Naive B cell (primary cell): ENCODE measurements around the gene FBXL7. TPM values are rescaled to one million over a fixed set of nuclear protein-coding genes. Genes with fewer than 3 reads are reported as not detected.

Experiments used
- ATAC-seq, 2 donors: fragments of 150-1000 bp; cut with Tn5 transposase; 2 replicates each; pipeline ENCODE4 v1.10.0; 2021; ENCODE audit warnings: low read depth in 2 of 2, mild to moderate bottlenecking in 2 of 2, moderate library complexity in 2 of 2
- DNase-seq: peaks from one replicate; pipeline ENCODE4 v3.0.0; 2022
- H3K27ac Mint-ChIP-seq, 6 donors: one replicate each; pipeline ENCODE4 v1.8.0; 2020 to 2022; ENCODE audit warnings: mild to moderate bottlenecking in 6 of 6, mixed read lengths in 6 of 6, moderate library complexity in 5 of 6, inconsistent platforms in 2 of 6
- H3K27me3 Mint-ChIP-seq, 3 donors: one replicate each; pipeline ENCODE4 v1.8.0; 2021 to 2022; ENCODE audit warnings: mixed read lengths in 3 of 3, mild to moderate bottlenecking in 1 of 3
- H3K36me3 Mint-ChIP-seq, 2 donors: one replicate each; pipeline ENCODE4 v1.8.0; 2020 to 2022; ENCODE audit warnings: mixed read lengths in 2 of 2, inconsistent platforms in 1 of 2, mild to moderate bottlenecking in 1 of 2
- H3K4me1 Mint-ChIP-seq, 3 donors: one replicate each; pipeline ENCODE4 v1.8.0; 2020 to 2022; ENCODE audit warnings: mixed read lengths in 3 of 3, inconsistent platforms in 1 of 3, mild to moderate bottlenecking in 1 of 3, moderate library complexity in 1 of 3
- H3K4me3 Mint-ChIP-seq, 8 donors: one replicate each; pipeline ENCODE4 v1.8.0; 2020 to 2022; ENCODE audit warnings: mild to moderate bottlenecking in 8 of 8, mixed read lengths in 8 of 8, moderate library complexity in 8 of 8, inconsistent platforms in 2 of 8
- H3K9me3 Mint-ChIP-seq, 7 donors: one replicate each; pipeline ENCODE4 v1.8.0; 2020 to 2022; ENCODE audit warnings: mixed read lengths in 7 of 7, mild to moderate bottlenecking in 5 of 7, inconsistent platforms in 2 of 7, moderate library complexity in 1 of 7
- polyA plus RNA-seq, 6 donors: library from polyadenylated mRNA; unstranded; fragments of 300-500 nt; fragmentation: Illumina TruSeq; gene quantifications; one replicate each; pipeline ENCODE4 v1.2.3, GENCODE V29; 2021; ENCODE audit warnings: low read depth in 6 of 6

Gene FBXL7
- polyA plus RNA-seq, 6 donors from 2014 or later, result not detected

GRCh38 chr5:15627109-15627508 is 127.1 kb downstream of the FBXL7 start:
- no peak for DNase-seq
- Mint-ChIP-seq H3K27ac (no peak overlapping the region), H3K36me3 (no peaks in the 10 kb centered on the region), H3K4me1 (no peaks in the 10 kb centered on the region), H3K4me3 (no peak overlapping the region), H3K27me3 (no peaks in the 10 kb centered on the region), H3K9me3 (peaks cover 0 to 13% (median 2%) of the 10 kb centered on the region in 7 donors)
- no peak for ATAC-seq

GRCh38 chr5:15627647-15628046 is 127.7 kb downstream of the FBXL7 start:
- peaks cover 0 to 8% (median 2%) of the 10 kb centered on the region in 7 donors for H3K9me3 Mint-ChIP-seq
- H3K36me3 Mint-ChIP-seq, result no peaks in the 10 kb centered on the region
- H3K4me3 Mint-ChIP-seq, result no peak overlapping the region
- H3K4me1 Mint-ChIP-seq, result no peaks in the 10 kb centered on the region
- ATAC-seq (no peak), DNase-seq (no peak)
- no peak overlapping the region for H3K27ac Mint-ChIP-seq
- H3K27me3 Mint-ChIP-seq, result no peaks in the 10 kb centered on the region

- ATAC-seq (no peak), DNase-seq (no peak)
- no peaks in the 10 kb centered on the region for H3K4me1 Mint-ChIP-seq
- no peaks in the 10 kb centered on the region for H3K36me3 Mint-ChIP-seq
- H3K9me3 Mint-ChIP-seq, result peaks cover 0 to 3% (median 0%) of the 10 kb centered on the region in 7 donors
- H3K27me3 Mint-ChIP-seq, result no peaks in the 10 kb centered on the region
- no peak overlapping the region for H3K4me3 Mint-ChIP-seq
- no peak overlapping the region for H3K27ac Mint-ChIP-seq
Observed at GRCh38 chr5:15630441-15630840, 130.5 kb downstream of the FBXL7 start.

- Mint-ChIP-seq H3K4me1 (no peaks in the 10 kb centered on the region), H3K36me3 (no peaks in the 10 kb centered on the region), H3K4me3 (no peak overlapping the region), H3K27me3 (no peaks in the 10 kb centered on the region), H3K9me3 (peaks cover 0 to 10% (median 2%) of the 10 kb centered on the region in 7 donors), H3K27ac (peak overlapping the region in 1 of 6 donors; percentile 62)
- DNase-seq (no peak), ATAC-seq (no peak)
Observed at GRCh38 chr5:15634591-15635288, 134.8 kb downstream of the FBXL7 start.

- H3K27ac Mint-ChIP-seq, result peak overlapping the region in 1 of 6 donors; percentile 62
- H3K36me3 Mint-ChIP-seq, result no peaks in the 10 kb centered on the region
- peak overlapping the region in 1 of 8 donors; percentile 17 for H3K4me3 Mint-ChIP-seq
- H3K9me3 Mint-ChIP-seq, result peaks cover 0 to 10% (median 2%) of the 10 kb centered on the region in 7 donors
- H3K4me1 Mint-ChIP-seq, result no peaks in the 10 kb centered on the region
- no peaks in the 10 kb centered on the region for H3K27me3 Mint-ChIP-seq
- no peak for ATAC-seq
- DNase-seq, result no peak
Observed at GRCh38 chr5:15635289-15635616, 135.3 kb downstream of the FBXL7 start.

GRCh38 chr5:15637345-15637744 is 137.4 kb downstream of the FBXL7 start:
- no peak for ATAC-seq

GRCh38 chr5:15637886-15638285 is 137.9 kb downstream of the FBXL7 start:
- Mint-ChIP-seq H3K36me3 (no peaks in the 10 kb centered on the region), H3K27ac (no peak overlapping the region), H3K4me3 (no peak overlapping the region), H3K4me1 (no peaks in the 10 kb centered on the region), H3K27me3 (no peaks in the 10 kb centered on the region), H3K9me3 (peaks cover 0 to 10% (median 3%) of the 10 kb centered on the region in 7 donors)
- ATAC-seq (no peak), DNase-seq (no peak)

More at GRCh38 chr5:15637345-15637744, 137.4 kb downstream of the FBXL7 start:
- Mint-ChIP-seq H3K36me3 (no peaks in the 10 kb centered on the region), H3K9me3 (peaks cover 0 to 10% (median 2%) of the 10 kb centered on the region in 7 donors), H3K27ac (no peak overlapping the region), H3K4me1 (no peaks in the 10 kb centered on the region), H3K4me3 (no peak overlapping the region), H3K27me3 (no peaks in the 10 kb centered on the region)
- DNase-seq, result no peak

- Mint-ChIP-seq H3K27ac (no peak overlapping the region), H3K9me3 (peaks cover 0 to 10% (median 4%) of the 10 kb centered on the region in 7 donors), H3K36me3 (no peaks in the 10 kb centered on the region), H3K4me1 (no peaks in the 10 kb centered on the region), H3K27me3 (no peaks in the 10 kb centered on the region), H3K4me3 (no peak overlapping the region)
- ATAC-seq (no peak), DNase-seq (no peak)
Observed at GRCh38 chr5:15638296-15638695, 138.3 kb downstream of the FBXL7 start.

GRCh38 chr5:15639288-15639687 is 139.3 kb downstream of the FBXL7 start:
- no peaks in the 10 kb centered on the region for H3K27me3 Mint-ChIP-seq
- no peak overlapping the region for H3K27ac Mint-ChIP-seq

GRCh38 chr5:15640116-15640515 is 140.1 kb downstream of the FBXL7 start:
- ATAC-seq, result no peak

More at GRCh38 chr5:15639288-15639687, 139.3 kb downstream of the FBXL7 start:
- H3K4me3 Mint-ChIP-seq, result no peak overlapping the region
- peaks cover 0 to 13% (median 6%) of the 10 kb centered on the region in 7 donors for H3K9me3 Mint-ChIP-seq
- DNase-seq (no peak), ATAC-seq (no peak)
- no peaks in the 10 kb centered on the region for H3K36me3 Mint-ChIP-seq
- no peaks in the 10 kb centered on the region for H3K4me1 Mint-ChIP-seq

GRCh38 chr5:15643731-15644130 is 143.8 kb downstream of the FBXL7 start:
- no peaks in the 10 kb centered on the region for H3K4me1 Mint-ChIP-seq
- no peak for ATAC-seq
- H3K27me3 Mint-ChIP-seq, result no peaks in the 10 kb centered on the region
- peaks cover 2 to 14% (median 6%) of the 10 kb centered on the region in 7 donors for H3K9me3 Mint-ChIP-seq
- H3K36me3 Mint-ChIP-seq, result no peaks in the 10 kb centered on the region
- DNase-seq, result no peak
- H3K27ac Mint-ChIP-seq, result no peak overlapping the region
- H3K4me3 Mint-ChIP-seq, result no peak overlapping the region

More at GRCh38 chr5:15640116-15640515, 140.1 kb downstream of the FBXL7 start:
- H3K4me3 Mint-ChIP-seq, result no peak overlapping the region
- no peak overlapping the region for H3K27ac Mint-ChIP-seq
- no peak for DNase-seq
- peaks cover 1 to 16% (median 6%) of the 10 kb centered on the region in 7 donors for H3K9me3 Mint-ChIP-seq
- no peaks in the 10 kb centered on the region for H3K4me1 Mint-ChIP-seq
- no peaks in the 10 kb centered on the region for H3K27me3 Mint-ChIP-seq
- H3K36me3 Mint-ChIP-seq, result no peaks in the 10 kb centered on the region

- no peaks in the 10 kb centered on the region for H3K36me3 Mint-ChIP-seq
- no peak overlapping the region for H3K4me3 Mint-ChIP-seq
- H3K4me1 Mint-ChIP-seq, result no peaks in the 10 kb centered on the region
- H3K27me3 Mint-ChIP-seq, result no peaks in the 10 kb centered on the region
- H3K27ac Mint-ChIP-seq, result no peak overlapping the region
- DNase-seq (no peak), ATAC-seq (no peak)
- peaks cover 2 to 16% (median 6%) of the 10 kb centered on the region in 7 donors for H3K9me3 Mint-ChIP-seq
Observed at GRCh38 chr5:15645381-15646160, 145.6 kb downstream of the FBXL7 start.

- no peak for DNase-seq
- ATAC-seq, result no peak
- H3K4me3 Mint-ChIP-seq, result no peak overlapping the region
- no peak overlapping the region for H3K27ac Mint-ChIP-seq
- no peaks in the 10 kb centered on the region for H3K4me1 Mint-ChIP-seq
- H3K9me3 Mint-ChIP-seq, result peaks cover 2 to 19% (median 6%) of the 10 kb centered on the region in 7 donors
- H3K36me3 Mint-ChIP-seq, result no peaks in the 10 kb centered on the region
- no peaks in the 10 kb centered on the region for H3K27me3 Mint-ChIP-seq
Observed at GRCh38 chr5:15646371-15646770, 146.4 kb downstream of the FBXL7 start.

- no peaks in the 10 kb centered on the region for H3K4me1 Mint-ChIP-seq
- no peak overlapping the region for H3K4me3 Mint-ChIP-seq
- H3K27ac Mint-ChIP-seq, result no peak overlapping the region
- peaks cover 1 to 23% (median 6%) of the 10 kb centered on the region in 7 donors for H3K9me3 Mint-ChIP-seq
- DNase-seq, result no peak
- H3K27me3 Mint-ChIP-seq, result no peaks in the 10 kb centered on the region
- ATAC-seq, result no peak
- no peaks in the 10 kb centered on the region for H3K36me3 Mint-ChIP-seq
Observed at GRCh38 chr5:15647251-15647650, 147.3 kb downstream of the FBXL7 start.
